Endothelial cell of umbilical vein (primary cell): ENCODE results near the gene MTHFR. TPM values are rescaled to one million over a fixed set of nuclear protein-coding genes. Genes with fewer than 3 reads are reported as not detected.

Experiments used
- BruUV-seq: library from RNA; stranded (reverse); fragments of 400-500 nt; replicated peaks from 2 replicates; lab custom pipeline; 2021; lab: Mats Ljungman, UMichigan
- CTCF ChIA-PET: fragments of 300-600, 350-600 bp; sonication (Branson Sonifier 250); formaldehyde crosslinking; loops from one replicate; lab custom pipeline; 2021; ENCODE audit warnings: antibody characterized with exemption, inconsistent platforms; lab: Charles Lee
- POLR2A ChIA-PET: fragments of 300-600, 350-600 bp; sonication (Branson Sonifier 250); formaldehyde crosslinking; loops from one replicate; lab custom pipeline; 2021; ENCODE audit warnings: antibody characterized with exemption, inconsistent platforms; lab: Charles Lee
- DNase-seq: peaks from one replicate; pipeline ENCODE4 v3.0.0-alpha.2; 2011; ENCODE audit warnings: low read depth, low spot score
- FAIRE-seq: peaks from 2 replicates; lab custom pipeline; 2011; peaks lifted over from hg19 to GRCh38; lab: Jason Lieb, UNC
- H2AFZ ChIP-seq: 2 replicates; pipeline ENCODE4 v1.6.0; 2012; ENCODE audit warnings: low read depth, low read length, control low read depth, inconsistent platforms
- H3K27ac ChIP-seq: 2 replicates; pipeline ENCODE4 v1.5.1; 2011; ENCODE audit warnings: low read depth, mild to moderate bottlenecking, control low read depth, low read length, moderate library complexity; ENCODE audit not compliant: insufficient read depth
- H3K27me3 ChIP-seq, 2 experiments: 2 replicates each; pipeline versions ENCODE4 v1.6.0 to v1.6.1; 2011; ENCODE audit warnings: low read length in 2 of 2, mixed read lengths in 1 of 2; ENCODE audit not compliant: control insufficient read depth in 2 of 2, insufficient read depth in 2 of 2
- H3K36me3 ChIP-seq, 2 experiments: 2 replicates in 1 of 2; 3 replicates in 1 of 2; pipeline ENCODE4 v1.5.1; 2011; ENCODE audit warnings: low read length in 2 of 2, mild to moderate bottlenecking in 1 of 2, moderate library complexity in 1 of 2; ENCODE audit not compliant: control insufficient read depth in 2 of 2, insufficient read depth in 2 of 2; ENCODE audit errors: extremely low read depth in 1 of 2
- H3K4me1 ChIP-seq: 3 replicates; pipeline ENCODE4 v1.5.1; 2011; ENCODE audit warnings: mild to moderate bottlenecking, low read length; ENCODE audit not compliant: control insufficient read depth, insufficient read depth; ENCODE audit errors: extremely low read depth
- H3K4me2 ChIP-seq: 2 replicates; pipeline ENCODE4 v1.6.1; 2011; ENCODE audit warnings: low read length, control low read depth, mixed read lengths; ENCODE audit not compliant: insufficient read depth
- H3K4me3 ChIP-seq, 3 experiments: fragments of 200-600 bp in 1 of 3; sonication (generic), shearing (Covaris generic) in 1 of 3; replicated peaks in 1 of 3; 2 replicates each; pipeline ENCODE4 v1.5.1; 2011 to 2016; ENCODE audit warnings: control low read depth in 3 of 3, low read length in 3 of 3, mild to moderate bottlenecking in 2 of 3, inconsistent platforms in 1 of 3, low read depth in 1 of 3, moderate library complexity in 1 of 3; ENCODE audit not compliant: insufficient read depth in 1 of 3
- H3K79me2 ChIP-seq: 2 replicates; pipeline ENCODE4 v1.6.0; 2012; ENCODE audit warnings: low read length, inconsistent platforms; ENCODE audit not compliant: control insufficient read depth, insufficient read depth
- H3K9ac ChIP-seq: replicated peaks from 2 replicates; pipeline ENCODE3; 2011; ENCODE audit warnings: low read length, control low read depth; ENCODE audit not compliant: insufficient read depth; ENCODE audit errors: extremely low read depth
- H3K9me1 ChIP-seq: replicated peaks from 3 replicates; pipeline ENCODE4 v1.6.0; 2011; ENCODE audit warnings: mild to moderate bottlenecking, low read length; ENCODE audit not compliant: control insufficient read depth, insufficient read depth; ENCODE audit errors: extremely low read depth
- H3K9me3 ChIP-seq: replicated peaks from 2 replicates; pipeline ENCODE4 v1.5.1; 2012; ENCODE audit warnings: low read length, inconsistent platforms; ENCODE audit not compliant: control insufficient read depth, insufficient read depth
- H4K20me1 ChIP-seq: replicated peaks from 2 replicates; pipeline ENCODE3; 2011; ENCODE audit warnings: mild to moderate bottlenecking, low read length; ENCODE audit not compliant: control insufficient read depth, insufficient read depth; ENCODE audit errors: extremely low read depth
- CTCF ChIP-seq, 2 donors: IDR thresholded peaks; 1 replicate in 1 of 2; 2 replicates in 1 of 2; pipeline ENCODE4 v1.5.1; 2011; ENCODE audit warnings: low read length in 2 of 2, mild to moderate bottlenecking in 2 of 2, moderate library complexity in 2 of 2, control low read depth in 1 of 2, inconsistent platforms in 1 of 2, low read depth in 1 of 2; ENCODE audit not compliant: insufficient read depth in 1 of 2; ENCODE audit errors: extremely low read depth in 1 of 2
- EZH2 ChIP-seq: IDR thresholded peaks from 2 replicates; pipeline ENCODE4 v1.6.1; 2012; ENCODE audit warnings: borderline replicate concordance, low read depth, mild to moderate bottlenecking, moderate library complexity, low read length, inconsistent platforms; ENCODE audit not compliant: severe bottlenecking
- FOS ChIP-seq: IDR thresholded peaks from 2 replicates; pipeline ENCODE4 v1.6.1; 2011; ENCODE audit warnings: mild to moderate bottlenecking, low read length, moderate library complexity, borderline replicate concordance; ENCODE audit not compliant: insufficient read depth
- GATA2 ChIP-seq: IDR thresholded peaks from 2 replicates; pipeline ENCODE4 v1.7.0; 2011; ENCODE audit warnings: low read depth, mild to moderate bottlenecking, moderate library complexity, mixed read lengths, low read length; ENCODE audit not compliant: insufficient read length, insufficient read depth
- JUN ChIP-seq: IDR thresholded peaks from 2 replicates; pipeline ENCODE4 v1.6.1; 2011; ENCODE audit warnings: borderline replicate concordance, low read depth; ENCODE audit not compliant: insufficient read length, insufficient read depth
- MAX ChIP-seq: IDR thresholded peaks from 2 replicates; pipeline ENCODE4 v1.6.1; 2011; ENCODE audit not compliant: insufficient read depth, insufficient read length
- MYC ChIP-seq: IDR thresholded peaks from one replicate; pipeline ENCODE4 v1.6.1; 2011; ENCODE audit warnings: mild to moderate bottlenecking, low read depth, low read length
- POLR2A ChIP-seq: IDR thresholded peaks from 2 replicates; pipeline ENCODE4 v1.6.1; 2012; ENCODE audit warnings: low read depth, mild to moderate bottlenecking, control low read depth, low read length
- POLR2AphosphoS5 ChIP-seq: IDR thresholded peaks from 2 replicates; pipeline ENCODE4 v1.6.1; 2012; ENCODE audit warnings: low read depth, mild to moderate bottlenecking, control low read depth, low read length, moderate library complexity; ENCODE audit not compliant: insufficient read depth
- dilution Hi-C: fragments of 300-500 bp; cut with MboI; formaldehyde crosslinking; loops from one replicate; pipeline ENCODE4 v1.15.0; 2019; ENCODE audit warnings: low sequenced_read_pairs; ENCODE audit not compliant: extremely low pct_ligation_motif_present
- intact Hi-C: fragments of 100-400 bp; cut with micrococcal nuclease; formaldehyde crosslinking; loops from one replicate; pipeline ENCODE4 v1.10.0; 2022
- polyA plus RNA-seq, 4 experiments: library from polyadenylated mRNA; depleted of rRNA in 3 of 4; stranded (reverse) in 3 of 4; unstranded in 1 of 4; fragments of >200 nt; gene quantifications; 2 replicates each; pipeline versions ENCODE4 v1.2.1 to v1.2.3, GENCODE V29; 2011 to 2012; ENCODE audit warnings: missing spikeins in 1 of 4
- total RNA-seq: library from RNA; stranded (reverse); gene quantifications from 2 replicates; pipeline ENCODE4 v1.2.3, GENCODE V29; 2021

Gene MTHFR
- total and polyA plus RNA-seq, 2 donors (not counting 3 experiments of a cell fraction or from before 2014, with no cell fraction given), result 13.8 to 25.3 TPM

- intact Hi-C loops, result no loop called here
- no peaks in the 10 kb centered on the region for H3K79me2 ChIP-seq
- POLR2A ChIA-PET, result no interaction called here
- TF ChIP-seq FOS (no peak), POLR2A (no peak), MAX (no peak), CTCF (IDR thresholded peaks at IDR 0.05; ENCODE audit: extremely low read depth in 1 of 2, insufficient read depth in 1 of 2, low read depth in 1 of 2, low read length in 2 of 2) (no peak), MYC (no peak), JUN (no peak), GATA2 (no peak), POLR2AphosphoS5 (no peak), EZH2 (no peak)
- H3K27me3 ChIP-seq, result no peaks in the 10 kb centered on the region
- H3K36me3 ChIP-seq, result peaks cover 0 to 2% of the 10 kb centered on the region in 2 experiments
- H3K9me3 ChIP-seq, result no peaks in the 10 kb centered on the region
- no peak for FAIRE-seq
- BruUV-seq, result no TSS peak
- H4K20me1 ChIP-seq, result no peaks in the 10 kb centered on the region
- H3K4me1 ChIP-seq, result no peaks in the 10 kb centered on the region
- DNase-seq, result no peak
- H3K4me3 ChIP-seq, result no peak overlapping the region
- no peaks in the 10 kb centered on the region for H3K9me1 ChIP-seq
- H3K9ac ChIP-seq, result no peak overlapping the region
- H2AFZ ChIP-seq, result no peak overlapping the region
- no peak overlapping the region for H3K4me2 ChIP-seq
- dilution Hi-C loops, result no loop called here
- CTCF ChIA-PET, result no interaction called here
- no peak overlapping the region for H3K27ac ChIP-seq
Observed at GRCh38 chr1:11753555-11754208, 52.1 kb downstream of the MTHFR start.
